ENCODE results near the gene TMEM170B.

Gene TMEM170B

DNA sequence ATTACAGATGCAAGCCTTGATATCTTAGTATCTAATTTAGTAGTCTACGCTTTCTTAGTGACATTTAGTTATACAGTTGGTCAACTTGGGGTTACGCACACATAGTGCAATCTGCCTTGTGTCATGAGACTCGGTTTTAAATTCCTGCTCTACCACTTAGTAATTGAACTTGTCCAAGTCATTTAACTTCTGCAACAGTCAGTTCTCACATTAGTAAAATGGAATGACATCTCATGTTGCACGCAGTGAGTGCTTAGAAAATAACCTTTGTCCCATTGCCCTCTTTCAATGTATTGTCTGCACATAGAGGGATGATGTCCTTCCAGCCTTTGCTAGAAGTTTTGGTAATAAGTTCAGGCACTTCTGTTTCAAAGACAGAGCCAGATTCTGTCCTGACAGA lies 48.6 kb downstream of the TMEM170B start:
- peak in 1 of 4 experiments; percentile 11 for DNase-seq

- DNase-seq: no peak
Observed at GRCh38 chr6:11586536-11586935, 49.0 kb downstream of the TMEM170B start.

DNA sequence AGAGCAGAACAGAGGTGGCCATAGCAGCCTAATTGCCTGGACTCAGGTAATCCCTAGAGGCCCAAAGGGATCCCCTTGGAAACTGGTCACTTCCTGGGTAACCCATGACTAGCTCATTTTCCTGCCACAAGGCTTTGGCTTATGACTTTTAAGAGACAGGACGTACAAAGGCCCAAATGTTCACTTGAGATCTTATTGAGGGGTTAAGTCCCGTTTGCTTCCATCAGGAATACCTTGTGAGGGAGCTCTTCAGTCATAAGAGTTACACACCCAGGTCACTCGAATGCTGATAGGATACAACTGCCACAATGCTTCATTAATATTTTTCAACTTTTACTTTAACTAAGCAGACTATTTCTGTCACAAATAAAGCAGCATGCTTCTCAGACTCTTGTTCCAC lies 51.7 kb downstream of the TMEM170B start:
- DNase-seq: no peak

DNA sequence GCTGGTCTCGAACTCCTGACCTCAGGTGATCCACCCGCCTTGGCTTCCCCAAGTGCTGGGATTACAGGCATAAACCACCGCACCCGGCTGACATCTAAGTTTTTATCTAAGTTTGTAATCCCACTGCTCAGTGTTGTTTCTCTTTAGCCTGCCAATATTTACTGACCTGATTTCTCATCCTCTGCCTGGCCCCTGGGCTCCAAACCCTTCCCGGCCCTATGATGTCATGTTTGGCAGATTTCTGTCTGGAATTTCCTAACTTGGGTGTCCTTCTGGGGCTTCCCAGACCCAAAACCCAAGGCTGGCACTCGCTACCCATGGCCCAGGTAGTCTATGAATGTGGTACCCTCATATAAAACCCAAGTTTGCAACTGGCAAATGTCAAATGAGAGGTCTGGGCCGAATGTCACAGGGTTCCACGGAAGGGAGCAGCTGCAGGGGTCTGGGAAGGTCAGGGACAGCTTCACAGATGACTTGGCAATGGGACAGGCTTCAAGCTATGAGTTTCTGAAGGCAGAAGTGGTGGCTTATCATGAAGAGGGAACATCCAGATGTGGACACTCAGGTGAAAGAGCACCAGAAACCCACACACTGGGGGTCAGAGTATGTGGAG lies 54.9 kb downstream of the TMEM170B start:
- DNase-seq: no peak

- DNase-seq: no peak
Observed at GRCh38 chr6:11593096-11593495, 55.5 kb downstream of the TMEM170B start.

GRCh38 chr6:11595903-11596302 lies 58.4 kb downstream of the TMEM170B start:
- peak in 2 of 4 experiments; percentile 14 to 33 for DNase-seq

- DNase-seq: no peak
Observed at GRCh38 chr6:11596640-11597237, 59.2 kb downstream of the TMEM170B start.

DNA sequence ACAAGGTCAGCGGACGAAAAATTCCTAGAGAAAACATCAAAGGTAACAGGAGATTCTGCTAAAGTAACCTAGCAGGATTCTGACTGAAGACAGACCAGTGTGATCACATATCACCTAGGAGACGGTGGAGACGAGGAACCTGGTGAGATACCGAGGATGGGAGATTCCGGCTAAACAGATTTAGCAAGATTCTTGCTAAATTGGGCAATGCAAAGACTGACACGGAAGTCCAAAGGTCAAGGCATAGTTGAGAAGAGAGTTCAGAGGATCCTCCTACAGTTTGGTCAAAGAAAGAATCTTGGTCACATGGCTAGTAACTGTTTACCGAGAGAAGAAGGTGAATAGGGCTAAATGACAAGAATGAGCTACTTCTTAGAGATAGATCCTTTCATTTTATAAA lies 61.1 kb downstream of the TMEM170B start:
- DNase-seq: peak; percentile 66 to 88 (median 79)

DNA sequence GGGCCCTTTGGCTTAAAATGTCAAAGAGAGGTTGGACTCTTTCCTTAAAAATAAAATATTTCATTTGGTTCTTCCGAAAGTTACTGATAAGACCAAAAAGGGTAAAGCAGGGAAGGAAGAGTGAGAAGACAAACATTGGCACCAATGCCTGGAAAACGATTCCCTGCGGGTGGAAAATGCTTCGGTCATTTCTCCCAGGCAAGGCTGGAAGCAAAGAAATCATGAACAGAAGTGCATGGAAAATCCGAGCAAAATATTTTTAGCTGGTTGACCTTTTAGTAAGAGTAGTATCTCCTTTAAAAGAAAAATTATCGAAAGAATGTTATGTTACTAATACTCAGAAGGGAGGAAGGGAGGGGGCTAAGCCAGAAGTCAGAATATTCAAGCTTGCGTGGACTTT lies 62.7 kb downstream of the TMEM170B start:
- no peak for DNase-seq

DNA sequence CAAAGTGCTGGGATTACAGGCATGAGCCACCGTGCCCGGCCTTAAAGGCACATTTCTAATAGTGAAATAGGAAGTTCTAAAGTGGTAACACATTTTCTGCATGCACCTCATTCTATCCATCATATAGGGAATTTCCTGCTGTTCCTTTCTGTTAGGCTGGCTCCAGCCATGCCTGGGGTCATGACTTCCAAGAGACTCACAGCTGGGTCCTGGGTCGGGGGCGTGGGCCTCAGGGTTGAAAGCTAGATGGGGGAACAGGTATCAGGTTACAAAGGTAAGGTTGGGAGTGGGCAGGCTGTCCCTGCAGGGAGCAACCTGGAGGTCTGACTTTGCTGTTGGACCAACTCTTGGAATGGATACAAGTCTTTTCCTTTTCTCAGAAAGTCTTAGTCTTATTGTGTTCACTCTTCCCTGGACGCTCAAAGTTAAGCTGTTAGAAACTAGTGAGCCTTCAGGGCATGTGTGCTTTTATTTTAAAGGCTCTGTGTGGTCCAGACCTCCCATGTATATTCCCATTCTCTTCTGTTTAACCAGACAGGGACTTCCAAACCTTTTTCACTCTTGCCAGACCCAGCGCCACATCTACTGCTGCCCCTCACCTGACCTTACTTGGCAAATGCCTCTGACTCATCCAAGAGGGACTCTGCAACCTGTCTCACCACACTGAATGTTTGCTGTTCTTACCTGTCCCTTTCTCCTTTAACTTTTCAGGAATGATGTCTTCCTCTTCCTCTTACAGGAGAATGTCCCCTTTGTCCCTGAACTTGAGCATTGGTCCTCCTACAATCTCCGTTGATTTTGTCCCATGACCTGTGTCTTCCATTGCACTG lies 64.4 kb downstream of the TMEM170B start:
- no peak for DNase-seq

DNA sequence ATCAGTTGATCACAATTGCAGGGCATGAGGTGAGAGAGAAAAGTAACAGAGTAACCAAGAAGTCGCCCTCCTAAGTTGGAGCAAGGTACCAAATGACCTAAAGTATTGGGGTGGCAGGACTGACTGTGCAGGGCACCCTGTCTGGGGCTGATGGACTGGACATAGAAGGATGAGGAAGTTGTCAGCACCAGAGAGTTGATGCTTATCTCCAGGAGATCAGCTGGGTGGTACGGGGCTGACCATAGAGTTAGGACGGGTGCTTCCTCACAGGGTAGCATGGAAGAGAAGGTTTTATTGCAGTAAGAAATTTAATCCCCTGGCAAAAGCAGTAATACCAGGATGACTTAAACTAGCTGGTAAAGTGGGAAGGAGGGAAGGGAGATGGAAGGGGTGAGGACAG lies 66.7 kb downstream of the TMEM170B start:
- peak in 3 of 4 experiments; percentile 14 to 38 (median 24) for DNase-seq

DNA sequence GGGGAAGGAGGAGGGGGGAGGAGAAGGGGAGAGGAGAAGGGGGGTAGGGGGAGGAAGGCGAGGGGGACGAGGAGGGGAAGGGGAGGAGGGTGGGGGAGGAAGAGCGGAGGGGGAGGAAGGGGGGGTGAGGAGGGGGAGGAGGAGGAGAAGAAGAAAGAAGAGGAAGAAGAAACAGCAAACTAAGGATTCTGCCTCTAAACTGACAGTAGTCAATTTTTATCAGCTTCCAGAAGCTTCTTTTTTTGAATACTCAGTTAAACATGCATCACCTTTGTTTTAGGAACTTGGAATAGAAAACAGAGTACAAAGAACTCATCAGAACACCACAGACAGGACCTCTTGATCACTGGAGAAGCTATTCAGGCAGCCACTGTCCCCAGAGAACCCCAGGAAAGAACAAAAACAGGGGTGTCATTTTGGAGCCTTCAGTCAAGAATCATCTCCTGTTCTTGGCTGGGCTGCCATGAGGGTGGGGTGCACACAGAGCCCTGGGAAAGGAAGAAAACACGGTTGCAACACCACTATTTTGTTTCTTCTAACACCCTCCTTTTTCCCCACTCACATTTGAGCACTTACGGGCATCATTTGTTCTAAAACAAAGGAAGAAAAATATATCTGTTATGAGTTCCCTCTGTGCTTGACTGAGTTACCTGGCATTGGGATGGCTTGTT lies 67.4 kb downstream of the TMEM170B start:
- no peak for DNase-seq

DNA sequence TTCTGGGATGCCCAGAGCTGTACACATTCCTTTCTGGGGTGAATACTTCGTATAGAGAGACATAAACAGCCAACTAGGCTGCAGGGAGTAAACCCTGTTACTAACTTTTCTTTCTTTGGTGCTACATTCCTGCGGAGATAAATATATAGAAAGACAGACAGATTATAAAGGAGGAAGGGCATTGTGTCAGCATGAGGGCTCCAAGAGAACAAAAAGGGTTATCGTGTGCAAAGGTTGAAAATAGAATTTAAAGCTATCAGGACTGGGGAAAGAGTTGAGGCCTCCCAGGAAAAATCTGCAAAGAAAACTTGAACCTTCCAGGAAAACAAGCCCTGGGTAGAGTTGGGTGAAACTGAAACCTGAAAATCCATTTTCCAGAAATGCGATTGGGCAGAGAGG lies 68.0 kb downstream of the TMEM170B start:
- no peak for DNase-seq

DNA sequence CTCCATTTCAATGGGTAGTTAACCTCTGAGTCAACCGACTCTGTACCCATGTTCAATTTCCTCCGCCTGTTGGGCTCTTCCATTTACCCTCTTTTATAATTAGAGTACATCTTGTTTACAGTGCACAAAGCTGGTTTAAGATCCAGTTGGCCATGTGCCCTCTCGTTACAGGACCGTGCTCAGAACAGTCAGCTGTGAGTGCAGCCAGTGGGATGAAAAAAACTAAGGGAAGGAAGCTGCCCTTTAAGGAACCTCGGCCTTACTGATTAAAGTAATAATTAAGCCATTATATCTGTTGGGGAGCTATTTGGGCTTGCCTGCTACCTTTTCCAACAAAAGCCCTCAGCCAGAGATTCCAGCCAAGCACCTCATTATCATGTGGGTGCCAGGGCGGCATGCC lies 68.8 kb downstream of the TMEM170B start:
- DNase-seq: no peak

GRCh38 chr6:11607383-11607782 lies 69.8 kb downstream of the TMEM170B start:
- DNase-seq: no peak

GRCh38 chr6:11608600-11609323 lies 71.2 kb downstream of the TMEM170B start:
- no peak for DNase-seq

DNA sequence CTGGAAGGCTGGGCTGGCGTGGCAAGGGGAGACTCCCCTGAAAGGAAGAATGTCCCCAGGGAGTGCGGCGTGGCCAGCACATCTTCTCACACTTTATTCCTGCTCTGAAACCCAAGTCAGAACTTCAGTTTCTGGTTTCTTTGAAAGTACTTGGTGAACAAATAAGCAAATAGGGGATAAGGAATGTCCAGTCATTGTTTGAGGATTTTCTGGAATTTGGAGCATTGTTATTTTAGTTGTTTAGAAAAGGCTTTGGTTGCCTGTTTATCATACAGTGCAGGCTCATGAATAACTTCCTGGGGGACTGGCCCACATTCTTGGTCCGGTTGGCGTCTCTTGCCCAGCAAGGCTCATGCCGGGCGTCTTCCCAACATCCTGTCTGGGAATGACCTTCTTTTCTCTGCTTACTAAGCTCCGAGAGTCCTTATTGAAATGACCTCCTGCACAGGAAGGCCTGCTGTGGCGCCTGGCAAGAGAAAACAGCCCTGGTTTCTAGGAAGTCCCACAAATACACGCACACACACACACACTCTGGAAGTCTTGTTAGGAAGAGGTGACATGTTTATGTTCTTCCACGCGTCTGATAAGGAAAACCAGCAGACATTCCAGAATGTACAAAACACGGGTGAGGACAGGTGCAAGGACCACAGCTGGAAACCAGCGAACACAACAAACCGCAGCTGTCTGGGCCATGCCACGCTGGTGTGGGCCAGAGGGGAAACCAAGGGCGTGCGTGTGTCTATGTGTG lies 71.9 kb downstream of the TMEM170B start:
- DNase-seq: no peak

- no peak for DNase-seq
Observed at GRCh38 chr6:11613336-11613735, 75.8 kb downstream of the TMEM170B start.

- DNase-seq: no peak
Observed at GRCh38 chr6:11613858-11614257, 76.3 kb downstream of the TMEM170B start.

DNA sequence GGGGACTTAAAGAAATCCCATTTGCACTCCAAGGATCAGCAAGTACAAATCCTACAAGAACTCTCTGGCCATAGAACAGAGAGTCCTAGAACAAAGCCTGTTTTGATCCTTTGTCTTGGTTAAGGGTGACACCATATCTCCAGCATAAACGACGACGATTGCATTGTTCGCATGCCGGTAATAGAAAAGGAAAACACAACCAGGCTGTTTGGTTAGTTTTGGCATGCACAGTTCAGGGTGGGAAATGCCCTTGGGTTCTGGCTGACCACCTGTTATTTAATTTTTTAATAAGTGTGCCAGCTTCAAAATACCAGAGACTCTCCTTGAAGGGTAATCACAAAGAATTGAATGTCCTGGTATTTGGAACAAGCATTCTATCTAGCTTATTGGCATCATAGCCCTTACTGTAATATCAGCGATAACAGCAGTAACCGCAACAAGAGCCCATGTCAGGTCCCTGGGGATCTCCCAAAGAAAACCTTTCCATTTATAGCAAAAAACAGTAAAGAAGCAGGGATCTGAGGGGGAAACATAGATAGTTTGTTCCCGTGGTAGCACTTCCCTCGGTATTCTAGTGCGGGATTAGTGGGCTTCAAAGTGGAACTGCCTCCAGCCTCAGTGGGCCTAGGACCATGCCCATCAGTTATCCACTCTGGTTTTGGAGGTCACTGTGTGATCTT lies 77.1 kb downstream of the TMEM170B start:
- no peak for DNase-seq

DNA sequence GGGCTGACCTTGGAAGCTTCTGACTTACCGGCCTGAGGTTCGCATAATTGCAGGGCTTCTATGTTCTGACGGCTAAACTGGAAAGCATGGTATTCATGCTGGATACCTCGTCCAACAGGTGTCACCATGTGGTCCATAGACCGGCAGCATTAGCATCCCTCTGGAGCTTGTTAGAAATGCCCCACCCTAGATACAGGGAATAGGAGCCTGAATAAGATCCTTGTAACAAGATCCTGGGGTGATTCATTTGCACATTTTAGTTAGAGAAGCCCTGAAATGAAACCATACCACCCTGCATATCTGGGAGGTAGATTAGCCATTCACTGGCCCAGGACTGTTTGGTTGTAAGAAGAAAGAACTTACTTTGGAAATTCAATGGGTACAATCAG lies 77.7 kb downstream of the TMEM170B start:
- no peak for DNase-seq
